ENCODE results near the gene FUS. TPM values are rescaled to one million over a fixed set of nuclear protein-coding genes. Genes with fewer than 3 reads are reported as not detected.
"Not testable (repeated sequence)": the region's sequence is repeated elsewhere in the genome, so short reads cannot be mapped to it uniquely, and the experiment has no call there.

FUS gene
- total and polyA plus RNA-seq, 2 of the 13 experiments (the other 11 are each of a cell fraction or from before 2014, with no cell fraction given): 68.1 to 168 TPM

DNA sequence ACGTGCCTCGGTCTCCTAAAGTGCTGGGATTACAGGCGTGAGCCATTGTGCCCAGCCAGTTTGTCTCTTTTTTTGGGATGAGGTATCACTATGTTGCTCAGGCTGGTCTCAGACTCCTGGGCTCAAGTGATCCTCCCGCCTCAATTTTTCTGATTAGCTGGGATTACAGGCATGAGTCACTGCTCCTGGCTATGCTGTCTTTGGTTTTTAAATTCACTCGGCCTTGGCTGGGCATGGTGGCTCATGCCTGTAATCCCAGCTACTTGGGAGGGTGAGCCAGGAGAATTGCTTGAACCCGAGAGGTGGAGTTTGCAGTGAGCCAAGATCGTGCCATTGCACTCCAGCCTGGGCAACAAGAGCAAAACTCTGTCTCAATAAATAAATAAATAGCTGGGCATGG, 35.5 kb upstream of the FUS start:
- in situ Hi-C loops (cut with HindIII; ENCODE audit: extremely low pct_ligation_motif_present, low pct_unique_long_range_greater_than_20kb); H3K79me2 ChIP-seq (ENCODE audit: insufficient read depth, low read length); H4K20me1 ChIP-seq (ENCODE audit: insufficient read depth, low read length); H3K4me3 ChIP-seq (replicated peaks in 1 of 3; ENCODE audit: insufficient read depth in 1 of 3, low read depth in 2 of 3, low read length in 3 of 3); H3K36me3 ChIP-seq (replicated peaks in 1 of 2; ENCODE audit: control insufficient read depth in 1 of 2, insufficient read depth in 2 of 2, low read length in 2 of 2); H2AFZ ChIP-seq (ENCODE audit: low read length); H3K27ac ChIP-seq (ENCODE audit: extremely low read length, insufficient read depth, low read length); H3K9ac ChIP-seq (ENCODE audit: insufficient read depth, low read depth, low read length); BruUV-seq (replicated peaks); DNase-seq (ENCODE audit: low spot score); CTCF ChIA-PET (ENCODE audit: low intra/inter-chr PET ratio, low total read pairs); H3K4me2 ChIP-seq (ENCODE audit: low read depth, low read length); FAIRE-seq; H3K9me3 ChIP-seq (ENCODE audit: low read length); ATAC-seq: not testable (repeated sequence)
- Histone ChIP-seq H3K27me3 (ENCODE audit: control insufficient read depth in 1 of 2, insufficient read depth in 2 of 2, low read length in 2 of 2) (peaks cover 0 to 27% of the 10 kb centered on the region in 2 experiments; a peak in 4 of 5 replicates), H3K4me1 (ENCODE audit: insufficient read depth, low read length) (peaks cover 54% of the 10 kb centered on the region)
- 81% methylated on average over 7 of the region's 7 CpGs for WGBS (ENCODE audit: low lambda C conversion rate)
- intact Hi-C loops (cut with micrococcal nuclease; ENCODE audit: unreplicated experiment): loop anchor here (5.0 to 10.0 kb wide), 2 partner anchors 147 to 190 kb away; partner anchors contain the start of gene SETD1A
- POLR2A ChIA-PET: interaction anchor here (1.0 to 11.4 kb wide), 4 partner anchors 23 to 305 kb away, joined by 3 to 275 read pairs (median 34); partner anchors contain the start of genes FUS and KAT8

DNA sequence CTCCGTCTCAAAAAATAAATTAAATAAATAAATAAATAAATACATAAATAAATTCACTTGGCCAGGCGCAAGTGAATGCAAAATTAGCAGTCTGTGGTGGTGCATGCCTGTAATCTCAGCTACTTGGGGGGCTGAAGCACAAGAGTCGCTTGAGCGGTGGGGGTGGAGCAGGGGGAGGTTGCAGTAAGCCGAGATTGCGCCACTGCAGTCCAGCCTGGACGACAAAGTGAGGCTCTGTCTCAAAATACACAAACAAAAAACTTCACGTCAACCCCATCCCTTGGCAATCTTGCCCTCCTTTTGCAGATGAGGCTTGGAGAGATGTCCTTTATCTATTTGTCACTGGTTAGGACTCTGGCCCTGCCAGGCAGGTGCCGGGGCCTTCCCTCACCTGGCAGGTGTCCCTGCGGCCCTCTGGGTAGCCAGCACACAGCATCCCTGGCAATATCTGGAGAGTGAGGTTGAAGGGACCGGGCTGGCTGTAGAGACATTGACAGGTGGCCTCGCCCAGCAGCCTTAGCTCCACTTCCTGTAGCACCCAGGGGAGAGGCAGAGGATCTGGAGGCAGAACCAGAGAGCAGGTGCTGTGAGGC, 34.4 kb upstream of the FUS start:
- peaks cover 55% of the 10 kb centered on the region for H3K4me1 ChIP-seq (ENCODE audit: insufficient read depth, low read length)
- no peak overlapping the region for H3K27ac ChIP-seq (ENCODE audit: extremely low read length, insufficient read depth, low read length)
- no peak overlapping the region for H3K9ac ChIP-seq (ENCODE audit: insufficient read depth, low read depth, low read length)
- peak overlapping the region; percentile 30 for H3K4me2 ChIP-seq (ENCODE audit: low read depth, low read length)
- ATAC-seq (no peak), DNase-seq (ENCODE audit: low spot score) (peak; percentile 50), FAIRE-seq (peak; percentile 54)
- no TSS peak for BruUV-seq (replicated peaks)
- no peaks in the 10 kb centered on the region for H4K20me1 ChIP-seq (ENCODE audit: insufficient read depth, low read length)
- H3K36me3 ChIP-seq (replicated peaks in 1 of 2; ENCODE audit: control insufficient read depth in 1 of 2, insufficient read depth in 2 of 2, low read length in 2 of 2): no peaks in the 10 kb centered on the region
- intact Hi-C loops (cut with micrococcal nuclease; ENCODE audit: unreplicated experiment): loop anchor here (10.0 kb wide), 1 partner anchor 191 kb away; the partner anchor contains the start of gene SETD1A
- H3K27me3 ChIP-seq (ENCODE audit: control insufficient read depth in 1 of 2, insufficient read depth in 2 of 2, low read length in 2 of 2): peaks cover 0 to 33% of the 10 kb centered on the region in 2 experiments; a peak in 4 of 5 replicates
- no peak overlapping the region for H2AFZ ChIP-seq (ENCODE audit: low read length)
- H3K79me2 ChIP-seq (ENCODE audit: insufficient read depth, low read length): no peaks in the 10 kb centered on the region
- 5% methylated on average over 10 of the region's 12 CpGs for WGBS (ENCODE audit: low lambda C conversion rate)
- no peak overlapping the region; a peak in 1 of 6 replicates for H3K4me3 ChIP-seq (replicated peaks in 1 of 3; ENCODE audit: insufficient read depth in 1 of 3, low read depth in 2 of 3, low read length in 3 of 3)
- in situ Hi-C loops (cut with HindIII; ENCODE audit: extremely low pct_ligation_motif_present, low pct_unique_long_range_greater_than_20kb): no loop called here
- no peaks in the 10 kb centered on the region for H3K9me3 ChIP-seq (ENCODE audit: low read length)
- ChIA-PET CTCF (ENCODE audit: low intra/inter-chr PET ratio, low total read pairs) (no interaction called here), POLR2A (interaction anchor here (1.5 to 1.6 kb wide), 2 partner anchors 34 to 147 kb away, joined by 3 to 7 read pairs; partner anchors contain the start of gene FUS)
- no peak for TF ChIP-seq PHF5A (CRISPR knock-in tag; IDR thresholded peaks at IDR 0.05; ENCODE audit: low read depth, unreplicated experiment)
- TF ChIP-seq, protein P1, sequence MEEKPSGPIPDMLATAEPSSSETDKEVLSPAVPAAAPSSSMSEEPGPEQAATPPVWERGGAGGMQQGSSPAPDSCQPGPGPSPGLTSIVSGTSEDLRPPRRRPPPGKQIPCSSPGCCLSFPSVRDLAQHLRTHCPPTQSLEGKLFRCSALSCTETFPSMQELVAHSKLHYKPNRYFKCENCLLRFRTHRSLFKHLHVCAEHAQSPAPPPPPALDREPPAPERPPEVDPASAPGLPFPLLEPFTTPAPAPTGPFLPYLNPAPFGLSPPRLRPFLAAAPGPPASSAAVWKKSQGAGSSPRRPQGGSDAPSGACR (CRISPR knock-in tag; IDR thresholded peaks at IDR 0.05): no peak
- TF ChIP-seq, protein P2, sequence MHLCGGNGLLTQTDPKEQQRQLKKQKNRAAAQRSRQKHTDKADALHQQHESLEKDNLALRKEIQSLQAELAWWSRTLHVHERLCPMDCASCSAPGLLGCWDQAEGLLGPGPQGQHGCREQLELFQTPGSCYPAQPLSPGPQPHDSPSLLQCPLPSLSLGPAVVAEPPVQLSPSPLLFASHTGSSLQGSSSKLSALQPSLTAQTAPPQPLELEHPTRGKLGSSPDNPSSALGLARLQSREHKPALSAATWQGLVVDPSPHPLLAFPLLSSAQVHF (CRISPR knock-in tag; IDR thresholded peaks at IDR 0.05): no peak
- TF ChIP-seq, protein P3, sequence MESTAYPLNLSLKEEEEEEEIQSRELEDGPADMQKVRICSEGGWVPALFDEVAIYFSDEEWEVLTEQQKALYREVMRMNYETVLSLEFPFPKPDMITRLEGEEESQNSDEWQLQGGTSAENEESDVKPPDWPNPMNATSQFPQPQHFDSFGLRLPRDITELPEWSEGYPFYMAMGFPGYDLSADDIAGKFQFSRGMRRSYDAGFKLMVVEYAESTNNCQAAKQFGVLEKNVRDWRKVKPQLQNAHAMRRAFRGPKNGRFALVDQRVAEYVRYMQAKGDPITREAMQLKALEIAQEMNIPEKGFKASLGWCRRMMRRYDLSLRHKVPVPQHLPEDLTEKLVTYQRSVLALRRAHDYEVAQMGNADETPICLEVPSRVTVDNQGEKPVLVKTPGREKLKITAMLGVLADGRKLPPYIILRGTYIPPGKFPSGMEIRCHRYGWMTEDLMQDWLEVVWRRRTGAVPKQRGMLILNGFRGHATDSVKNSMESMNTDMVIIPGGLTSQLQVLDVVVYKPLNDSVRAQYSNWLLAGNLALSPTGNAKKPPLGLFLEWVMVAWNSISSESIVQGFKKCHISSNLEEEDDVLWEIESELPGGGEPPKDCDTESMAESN (CRISPR knock-in tag; conservative IDR thresholded peaks at IDR 0.05): no peak
- TF ChIP-seq, protein P4, sequence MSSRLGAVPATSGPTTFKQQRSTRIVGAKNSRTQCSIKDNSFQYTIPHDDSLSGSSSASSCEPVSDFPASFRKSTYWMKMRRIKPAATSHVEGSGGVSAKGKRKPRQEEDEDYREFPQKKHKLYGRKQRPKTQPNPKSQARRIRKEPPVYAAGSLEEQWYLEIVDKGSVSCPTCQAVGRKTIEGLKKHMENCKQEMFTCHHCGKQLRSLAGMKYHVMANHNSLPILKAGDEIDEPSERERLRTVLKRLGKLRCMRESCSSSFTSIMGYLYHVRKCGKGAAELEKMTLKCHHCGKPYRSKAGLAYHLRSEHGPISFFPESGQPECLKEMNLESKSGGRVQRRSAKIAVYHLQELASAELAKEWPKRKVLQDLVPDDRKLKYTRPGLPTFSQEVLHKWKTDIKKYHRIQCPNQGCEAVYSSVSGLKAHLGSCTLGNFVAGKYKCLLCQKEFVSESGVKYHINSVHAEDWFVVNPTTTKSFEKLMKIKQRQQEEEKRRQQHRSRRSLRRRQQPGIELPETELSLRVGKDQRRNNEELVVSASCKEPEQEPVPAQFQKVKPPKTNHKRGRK (CRISPR knock-in tag; IDR thresholded peaks at IDR 0.05): no peak
- TF ChIP-seq LCORL (IDR thresholded peaks at IDR 0.05): no peak
- 0 out of 2 replicates have a peak, but pooled peaks have one; percentile 21 for TF ChIP-seq LCORL (CRISPR knock-in tag; IDR thresholded peaks at IDR 0.05)
- no peak for TF ChIP-seq HNRNPUL1 (IDR thresholded peaks at IDR 0.05; ENCODE audit: low read depth, low read length)
- 0 out of 2 replicates have a peak, but pooled peaks have one; percentile 32 for TF ChIP-seq CBX5 (CRISPR knock-in tag; IDR thresholded peaks at IDR 0.05; ENCODE audit: borderline replicate concordance)
- no peak for TF ChIP-seq RFX5 (IDR thresholded peaks at IDR 0.05; ENCODE audit: low read depth, low read length)
- peak; percentile 42; the same call in 1 of the 2 replicates for TF ChIP-seq HDAC2 (CRISPR knock-in tag; IDR thresholded peaks at IDR 0.05)
- TF ChIP-seq ZBTB7B (CRISPR knock-in tag; IDR thresholded peaks at IDR 0.05): 0 out of 2 replicates have a peak, but pooled peaks have one; percentile 31

All from HepG2 (cell line).